Fibroblast of lung (primary cell): Measurements from ENCODE around the gene RUBCN.

ENCODE experiments used
- CTCF ChIP-seq, 2 donors: IDR thresholded peaks in 1 of 2; conservative IDR thresholded peaks in 1 of 2; 1 replicate in 1 of 2; 2 replicates in 1 of 2; pipeline ENCODE4 v1.5.1; 2011 to 2012; ENCODE audit warnings: low read length in 2 of 2, control low read depth in 1 of 2, inconsistent platforms in 1 of 2, low read depth in 1 of 2, mild to moderate bottlenecking in 1 of 2
- EZH2 ChIP-seq: IDR thresholded peaks from 2 replicates; pipeline ENCODE4 v1.5.1; 2012; ENCODE audit warnings: low read length, control low read depth, mild to moderate bottlenecking; ENCODE audit errors: missing control alignments

- TF ChIP-seq CTCF (conservative IDR thresholded peaks at IDR 0.05 in 1 of 2, IDR thresholded peaks at IDR 0.05 in 1 of 2; ENCODE audit: low read depth in 1 of 2, low read length in 2 of 2): no peak
- TF ChIP-seq EZH2: no peak
Observed at GRCh38 chr3:197737749-197738462, 1.2 kb upstream of the RUBCN start.
